ENCODE measurements around the gene LRRC8A. TPM values are rescaled to one million over a fixed set of nuclear protein-coding genes. Genes with fewer than 3 reads are reported as not detected.

The LRRC8A gene
- total RNA-seq, 4 donors from 2014 or later, result 39.5 to 94.2 (median 55.6) TPM

GRCh38 chr9:128894764-128895163 lies 12.8 kb downstream of the LRRC8A start:
- H3K27ac ChIP-seq (replicated peaks in 1 of 4), result no peak overlapping the region
- no peak overlapping the region for H3K4me3 ChIP-seq
- H3K9me3 ChIP-seq, result no peaks in the 10 kb centered on the region
- H3K27me3 ChIP-seq, result no peaks in the 10 kb centered on the region
- intact Hi-C loops (cut with DNase I), result no loop called here
- DNase-seq (ENCODE audit: extremely low spot score), result no peak
- no peak for TF ChIP-seq EP300 (IDR thresholded peaks at IDR 0.05)
- TF ChIP-seq, protein P1, sequence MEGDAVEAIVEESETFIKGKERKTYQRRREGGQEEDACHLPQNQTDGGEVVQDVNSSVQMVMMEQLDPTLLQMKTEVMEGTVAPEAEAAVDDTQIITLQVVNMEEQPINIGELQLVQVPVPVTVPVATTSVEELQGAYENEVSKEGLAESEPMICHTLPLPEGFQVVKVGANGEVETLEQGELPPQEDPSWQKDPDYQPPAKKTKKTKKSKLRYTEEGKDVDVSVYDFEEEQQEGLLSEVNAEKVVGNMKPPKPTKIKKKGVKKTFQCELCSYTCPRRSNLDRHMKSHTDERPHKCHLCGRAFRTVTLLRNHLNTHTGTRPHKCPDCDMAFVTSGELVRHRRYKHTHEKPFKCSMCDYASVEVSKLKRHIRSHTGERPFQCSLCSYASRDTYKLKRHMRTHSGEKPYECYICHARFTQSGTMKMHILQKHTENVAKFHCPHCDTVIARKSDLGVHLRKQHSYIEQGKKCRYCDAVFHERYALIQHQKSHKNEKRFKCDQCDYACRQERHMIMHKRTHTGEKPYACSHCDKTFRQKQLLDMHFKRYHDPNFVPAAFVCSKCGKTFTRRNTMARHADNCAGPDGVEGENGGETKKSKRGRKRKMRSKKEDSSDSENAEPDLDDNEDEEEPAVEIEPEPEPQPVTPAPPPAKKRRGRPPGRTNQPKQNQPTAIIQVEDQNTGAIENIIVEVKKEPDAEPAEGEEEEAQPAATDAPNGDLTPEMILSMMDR (IDR thresholded peaks at IDR 0.05), result no peak
- TF ChIP-seq POLR2AphosphoS5 (IDR thresholded peaks at IDR 0.05), result no peak
- TF ChIP-seq POLR2A (IDR thresholded peaks at IDR 0.05; ENCODE audit: low read depth), result no peak
- WGBS, result 82% methylated on average over 2 of the region's 2 CpGs
- H3K4me1 ChIP-seq, result peaks cover 46 to 67% (median 58%) of the 10 kb centered on the region in 4 donors
- peaks cover 7 to 86% (median 66%) of the 10 kb centered on the region in 4 donors for H3K36me3 ChIP-seq

GRCh38 chr9:128895556-128895955 lies 13.6 kb downstream of the LRRC8A start:
- Histone ChIP-seq H3K36me3 (peaks cover 7 to 84% (median 63%) of the 10 kb centered on the region in 4 donors), H3K4me3 (no peak overlapping the region), H3K9me3 (no peaks in the 10 kb centered on the region), H3K27ac (replicated peaks in 1 of 4) (no peak overlapping the region), H3K27me3 (no peaks in the 10 kb centered on the region), H3K4me1 (peaks cover 53 to 63% (median 58%) of the 10 kb centered on the region in 4 donors)
- intact Hi-C loops (cut with DNase I), result no loop called here
- no peak for DNase-seq (ENCODE audit: extremely low spot score)
- WGBS, result 61% methylated on average over 4 of the region's 4 CpGs
- TF ChIP-seq POLR2AphosphoS5 (IDR thresholded peaks at IDR 0.05), result no peak
- no peak for TF ChIP-seq EP300 (IDR thresholded peaks at IDR 0.05)
- no peak for TF ChIP-seq POLR2A (IDR thresholded peaks at IDR 0.05; ENCODE audit: low read depth)
- TF ChIP-seq, protein P1 (IDR thresholded peaks at IDR 0.05), result no peak

GRCh38 chr9:128898382-128898781 lies 16.4 kb downstream of the LRRC8A start:
- TF ChIP-seq EP300 (IDR thresholded peaks at IDR 0.05), result no peak
- TF ChIP-seq POLR2AphosphoS5 (IDR thresholded peaks at IDR 0.05), result no peak
- intact Hi-C loops (cut with DNase I), result no loop called here
- 91% methylated on average over 5 of the region's 5 CpGs for WGBS
- Histone ChIP-seq H3K36me3 (peaks cover 7 to 85% (median 67%) of the 10 kb centered on the region in 4 donors), H3K9me3 (no peaks in the 10 kb centered on the region), H3K4me1 (peaks cover 46 to 58% (median 52%) of the 10 kb centered on the region in 4 donors), H3K4me3 (no peak overlapping the region), H3K27ac (replicated peaks in 1 of 4) (peak overlapping the region; percentile 15 to 55 (median 30)), H3K27me3 (no peaks in the 10 kb centered on the region)
- DNase-seq (ENCODE audit: extremely low spot score), result no peak

GRCh38 chr9:128898845-128899565 lies 17.1 kb downstream of the LRRC8A start:
- Histone ChIP-seq H3K36me3 (peaks cover 5 to 79% (median 62%) of the 10 kb centered on the region in 4 donors), H3K4me3 (no peak overlapping the region), H3K27me3 (no peaks in the 10 kb centered on the region), H3K27ac (replicated peaks in 1 of 4) (peak overlapping the region; percentile 15 to 55 (median 30)), H3K9me3 (no peaks in the 10 kb centered on the region), H3K4me1 (peaks cover 46 to 54% (median 49%) of the 10 kb centered on the region in 4 donors)
- 75% methylated on average over 8 of the region's 18 CpGs for WGBS
- no peak for DNase-seq (ENCODE audit: extremely low spot score)
- TF ChIP-seq POLR2A (IDR thresholded peaks at IDR 0.05; ENCODE audit: low read depth) (no peak), EP300 (IDR thresholded peaks at IDR 0.05) (no peak), POLR2AphosphoS5 (IDR thresholded peaks at IDR 0.05) (no peak)
- TF ChIP-seq, protein P1 (IDR thresholded peaks at IDR 0.05), result no peak
- intact Hi-C loops (cut with DNase I), result no loop called here

DNA sequence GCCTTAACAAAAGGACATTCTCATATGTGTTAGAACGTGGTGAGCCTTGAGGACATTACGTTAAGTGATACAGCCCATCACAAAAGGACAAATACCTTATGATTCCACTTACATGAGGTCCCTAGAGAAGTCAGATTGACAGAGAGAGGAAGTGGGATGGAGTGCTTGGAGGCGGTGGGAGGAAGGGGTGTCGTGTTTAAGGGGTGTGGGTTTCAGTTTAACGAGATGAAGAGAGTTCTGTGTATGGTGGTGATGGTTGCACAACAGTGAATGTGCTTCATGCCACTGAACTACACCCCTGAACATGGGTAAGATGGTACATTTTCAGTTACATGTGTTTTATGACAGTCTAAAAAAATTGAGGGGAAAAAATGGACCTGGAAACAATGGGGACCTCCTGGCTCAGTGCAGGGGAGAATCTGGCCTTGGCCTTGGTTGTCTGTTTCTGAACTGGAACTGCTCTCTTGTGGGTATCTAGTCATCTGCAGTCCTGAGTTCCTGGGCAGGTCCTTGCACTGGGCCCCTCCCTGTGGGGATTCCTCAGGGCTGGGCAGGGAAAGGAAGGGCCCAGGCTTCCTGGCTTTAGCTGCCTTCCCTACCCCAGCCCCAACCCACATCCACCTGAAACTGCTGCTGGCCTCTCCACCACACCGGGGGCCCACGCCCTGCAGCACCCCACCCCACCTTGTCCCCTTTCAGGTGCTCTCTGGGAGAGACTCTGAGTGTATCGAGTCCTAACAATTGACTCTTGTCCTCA lies 17.8 kb downstream of the LRRC8A start:
- Histone ChIP-seq H3K36me3 (peaks cover 4 to 71% (median 57%) of the 10 kb centered on the region in 4 donors), H3K27me3 (no peaks in the 10 kb centered on the region), H3K4me1 (peaks cover 48 to 54% (median 50%) of the 10 kb centered on the region in 4 donors), H3K4me3 (no peak overlapping the region), H3K27ac (replicated peaks in 1 of 4) (peak overlapping the region; percentile 28 to 55 (median 34)), H3K9me3 (no peaks in the 10 kb centered on the region)
- DNase-seq (ENCODE audit: extremely low spot score), result no peak
- no peak for TF ChIP-seq POLR2A (IDR thresholded peaks at IDR 0.05; ENCODE audit: low read depth)
- no peak for TF ChIP-seq POLR2AphosphoS5 (IDR thresholded peaks at IDR 0.05)
- TF ChIP-seq, protein P1 (IDR thresholded peaks at IDR 0.05), result no peak
- TF ChIP-seq EP300 (IDR thresholded peaks at IDR 0.05), result no peak
- intact Hi-C loops (cut with DNase I), result no loop called here
- 61% methylated on average over 8 of the region's 8 CpGs for WGBS
